GM23338 (cell line): ENCODE data around the gene ATP13A2. TPM values are rescaled to one million over a fixed set of nuclear protein-coding genes. Genes with fewer than 3 reads are reported as not detected.
"Not testable (repeated sequence)": the region's sequence is repeated elsewhere in the genome, so short reads cannot be mapped to it uniquely, and the experiment has no call there.

Experiments
- ATAC-seq: fragments of 200-7000 bp; cut with Tn5 transposase; 3 replicates; pipeline ENCODE4 v1.9.1; 2020
- DNase-seq: peaks from one replicate; pipeline ENCODE4 v3.0.0-alpha.2; 2015; ENCODE audit warnings: low spot score
- H2AFZ ChIP-seq: fragments of 200-600 bp; sonication (generic); 2 replicates; pipeline ENCODE4 v1.8.0; 2016; ENCODE audit warnings: antibody characterized with exemption, mild to moderate bottlenecking, moderate library complexity
- H3F3A ChIP-seq: fragments of 200-600 bp; sonication (generic); replicated peaks from 2 replicates; pipeline ENCODE4 v1.8.0; 2017; ENCODE audit warnings: antibody characterized with exemption, mixed run types, low read depth
- H3K27ac ChIP-seq: fragments of 200-600 bp; sonication (generic); 2 replicates; pipeline ENCODE4 v1.6.1; 2016; ENCODE audit warnings: low read depth
- H3K27me3 ChIP-seq: fragments of 200-600 bp; sonication (generic); 2 replicates; pipeline ENCODE4 v1.8.0; 2016; ENCODE audit warnings: mild to moderate bottlenecking, mixed run types, moderate library complexity; ENCODE audit not compliant: insufficient read depth
- H3K36me3 ChIP-seq: fragments of 200-600 bp; sonication (generic); 2 replicates; pipeline ENCODE4 v1.8.0; 2016; ENCODE audit warnings: mild to moderate bottlenecking; ENCODE audit not compliant: insufficient read depth
- H3K4me1 ChIP-seq: fragments of 200-600 bp; sonication (generic); 2 replicates; pipeline ENCODE4 v1.8.0; 2016; ENCODE audit warnings: mild to moderate bottlenecking, moderate library complexity; ENCODE audit not compliant: insufficient read depth
- H3K4me2 ChIP-seq: fragments of 200-600 bp; sonication (generic); 2 replicates; pipeline ENCODE4 v1.7.1; 2017; ENCODE audit warnings: mixed run types
- H3K4me3 ChIP-seq: fragments of 200-600 bp; sonication (generic); 2 replicates; pipeline ENCODE4 v1.6.1; 2016; ENCODE audit warnings: mixed run types
- H3K79me2 ChIP-seq: fragments of 200-600 bp; sonication (generic); replicated peaks from 2 replicates; pipeline ENCODE4 v1.8.0; 2017; ENCODE audit warnings: mild to moderate bottlenecking; ENCODE audit not compliant: insufficient read depth
- H3K9me2 ChIP-seq: fragments of 200-600 bp; sonication (generic); 2 replicates; pipeline ENCODE4 v1.8.0; 2017; ENCODE audit not compliant: insufficient read depth
- H4K20me1 ChIP-seq: fragments of 200-600 bp; sonication (generic); replicated peaks from 2 replicates; pipeline ENCODE4 v1.8.0; 2017; ENCODE audit warnings: mild to moderate bottlenecking; ENCODE audit not compliant: insufficient read depth
- H3K27ac Mint-ChIP-seq: 2 replicates; pipeline ENCODE4 v1.8.0; 2020; ENCODE audit warnings: inconsistent platforms, mild to moderate bottlenecking, moderate library complexity, mixed read lengths
- H3K27me3 Mint-ChIP-seq: 3 replicates; pipeline ENCODE4 v1.8.0; 2022; ENCODE audit warnings: low read depth, mild to moderate bottlenecking, moderate library complexity, mixed read lengths, inconsistent platforms; ENCODE audit not compliant: insufficient read depth, poor library complexity
- H3K36me3 Mint-ChIP-seq: 3 replicates; pipeline ENCODE4 v1.8.0; 2021; ENCODE audit warnings: low read depth, mild to moderate bottlenecking, inconsistent platforms, moderate library complexity, mixed read lengths
- H3K4me1 Mint-ChIP-seq: 3 replicates; pipeline ENCODE4 v1.8.0; 2020; ENCODE audit warnings: mild to moderate bottlenecking, inconsistent platforms, mixed read lengths
- H3K4me3 Mint-ChIP-seq: 3 replicates; pipeline ENCODE4 v1.8.0; 2021; ENCODE audit warnings: moderate library complexity, mild to moderate bottlenecking, inconsistent platforms, mixed read lengths
- H3K9me3 Mint-ChIP-seq: 3 replicates; pipeline ENCODE4 v1.8.0; 2020; ENCODE audit warnings: moderate library complexity, mild to moderate bottlenecking, inconsistent platforms, mixed read lengths
- EZH2 ChIP-seq: fragments of 200-600 bp; sonication (generic); IDR thresholded peaks from one replicate; pipeline ENCODE4 v1.8.0; 2017; ENCODE audit warnings: antibody characterized with exemption, mild to moderate bottlenecking, low read depth; ENCODE audit not compliant: unreplicated experiment
- EZH2phosphoT487 ChIP-seq: fragments of 200-600 bp; sonication (generic); IDR thresholded peaks from one replicate; pipeline ENCODE4 v1.8.1; 2018; ENCODE audit warnings: antibody characterized with exemption; ENCODE audit not compliant: unreplicated experiment
- NANOG ChIP-seq: IDR thresholded peaks from 2 replicates; pipeline ENCODE4 v1.6.1; 2016; ENCODE audit warnings: antibody characterized with exemption, borderline replicate concordance
- REST ChIP-seq: IDR thresholded peaks from one replicate; pipeline ENCODE4 v1.6.1; 2018; ENCODE audit warnings: antibody characterized with exemption; ENCODE audit not compliant: unreplicated experiment
- ZNF114 ChIP-seq: fragments of 250-450 bp; sonication (Bioruptor Pico); IDR thresholded peaks from 2 replicates; pipeline ENCODE4 v1.5.0; 2020; ENCODE audit warnings: mild to moderate bottlenecking, moderate library complexity
- ZNF331 ChIP-seq: fragments of 250-450 bp; sonication (Bioruptor Pico); IDR thresholded peaks from 2 replicates; pipeline ENCODE4 v1.5.0; 2020; ENCODE audit warnings: low read depth, mild to moderate bottlenecking, moderate library complexity
- ZNF462 ChIP-seq: fragments of 250-450 bp; sonication (Bioruptor Pico); IDR thresholded peaks from 2 replicates; pipeline ENCODE4 v1.5.0; 2020; ENCODE audit warnings: mild to moderate bottlenecking, moderate library complexity
- polyA plus RNA-seq: library from polyadenylated mRNA; unstranded; fragments of >200 nt; fragmentation: Nextera tagmentation; extraction: Ambion mirVana; gene quantifications from 2 replicates; pipeline ENCODE4 v1.2.1, GENCODE V29; 2016
- total RNA-seq: library from RNA; depleted of rRNA; stranded (reverse); fragments of >200 nt; shearing (Covaris generic); gene quantifications from 2 replicates; pipeline ENCODE4 v1.2.3, GENCODE V29; 2014

ATP13A2 gene
- total and polyA plus RNA-seq, 2 experiments from 2014 or later: 30.1 to 87.7 TPM

GRCh38 chr1:16946185-16946584 lies 65.5 kb downstream of the ATP13A2 start:
- not testable (repeated sequence) for H3K9me2 ChIP-seq, ATAC-seq, H3K4me1 Mint-ChIP-seq, H3K4me3 ChIP-seq, DNase-seq, H2AFZ ChIP-seq, H3K27ac Mint-ChIP-seq, H3K4me3 Mint-ChIP-seq, H3K9me3 Mint-ChIP-seq, H3K27me3 ChIP-seq, H3K4me1 ChIP-seq, H3K27me3 Mint-ChIP-seq, H3K4me2 ChIP-seq, H3K79me2 ChIP-seq
- Histone ChIP-seq H3K36me3 (peaks cover 33% of the 10 kb centered on the region), H3F3A (peaks cover 27% of the 10 kb centered on the region), H3K27ac (0 out of 2 replicates have a peak overlapping the region, but pooled peaks have one; percentile 26), H4K20me1 (peaks cover 11% of the 10 kb centered on the region)
- peaks cover 61% of the 10 kb centered on the region for H3K36me3 Mint-ChIP-seq

- H3K9me2 ChIP-seq, H3K9me3 Mint-ChIP-seq, H3K27ac Mint-ChIP-seq, H2AFZ ChIP-seq, H3K79me2 ChIP-seq, H3K4me1 Mint-ChIP-seq, DNase-seq, H3K4me3 Mint-ChIP-seq, H3K4me1 ChIP-seq, H3K27me3 ChIP-seq, H3K4me3 ChIP-seq, H3K4me2 ChIP-seq, ATAC-seq, H3K27me3 Mint-ChIP-seq, H3K27ac ChIP-seq: not testable (repeated sequence)
- Histone ChIP-seq H3K36me3 (peaks cover 40% of the 10 kb centered on the region), H4K20me1 (peaks cover 11% of the 10 kb centered on the region), H3F3A (peaks cover 32% of the 10 kb centered on the region)
- H3K36me3 Mint-ChIP-seq: peaks cover 61% of the 10 kb centered on the region
Measured at GRCh38 chr1:16945512-16945911, 66.2 kb downstream of the ATP13A2 start.

- Mint-ChIP-seq H3K4me1 (peaks cover 4% of the 10 kb centered on the region; the same call in 2 of the 3 replicates), H3K4me3 (no peak overlapping the region), H3K27me3 (peaks cover 11% of the 10 kb centered on the region), H3K27ac (no peak overlapping the region), H3K9me3 (no peaks in the 10 kb centered on the region), H3K36me3 (peaks cover 70% of the 10 kb centered on the region)
- H3K27me3 ChIP-seq: no peaks in the 10 kb centered on the region
- H3K4me3 ChIP-seq: no peak overlapping the region
- no peak overlapping the region for H2AFZ ChIP-seq
- peaks cover 11% of the 10 kb centered on the region for H4K20me1 ChIP-seq
- ATAC-seq (no peak), DNase-seq (no peak)
- H3K4me1 ChIP-seq: peaks cover 2% of the 10 kb centered on the region; the same call in 1 of the 2 replicates
- peaks cover 37% of the 10 kb centered on the region for H3F3A ChIP-seq
- no peak overlapping the region for H3K27ac ChIP-seq
- no peaks in the 10 kb centered on the region for H3K9me2 ChIP-seq
- no peaks in the 10 kb centered on the region for H3K79me2 ChIP-seq
- no peak overlapping the region for H3K4me2 ChIP-seq
- H3K36me3 ChIP-seq: peaks cover 44% of the 10 kb centered on the region
- TF ChIP-seq EZH2 (no peak), NANOG (no peak), EZH2phosphoT487 (no peak), ZNF462 (CRISPR knock-in tag) (no peak), REST (no peak), ZNF114 (CRISPR knock-in tag) (no peak), ZNF331 (CRISPR knock-in tag) (no peak)
Measured at GRCh38 chr1:16944038-16944437, 67.7 kb downstream of the ATP13A2 start.
